OCI-LY7 (cell line): Measurements from ENCODE around the gene MPZL2.

Experiments
- CTCF ChIP-seq: fragments of 200-600 bp; sonication (generic); conservative IDR thresholded peaks from 2 replicates; pipeline ENCODE4 v1.5.1; 2014; ENCODE audit warnings: mild to moderate bottlenecking, antibody characterized with exemption, low read length, moderate library complexity, mixed read lengths
- EZH2phosphoT487 ChIP-seq: fragments of 200-600 bp; sonication (generic); IDR thresholded peaks from 2 replicates; pipeline ENCODE4 v1.6.1; 2018; ENCODE audit warnings: low read depth, borderline replicate concordance, mild to moderate bottlenecking, mixed run types, antibody characterized with exemption, low read length, moderate library complexity, mixed read lengths

GRCh38 chr11:118219732-118220131 lies 44.4 kb downstream of the MPZL2 start:
- TF ChIP-seq CTCF (no peak), EZH2phosphoT487 (no peak)
